Gastrocnemius medialis (tissue), 4 donors: ENCODE measurements around the gene NETO2. TPM values are rescaled to one million over a fixed set of nuclear protein-coding genes. Genes with fewer than 3 reads are reported as not detected.

Experiments used
- ATAC-seq, 2 donors: fragments of 150-250 bp; one replicate each; pipeline ENCODE4 v1.9.1; 2016
- DNase-seq, 2 donors: peaks; one replicate each; pipeline ENCODE4 v3.0.0-alpha.2; 2019
- H3K27ac ChIP-seq, 4 donors: fragments of 200-600 bp; sonication (generic); 1 replicate in 1 of 4; 2 replicates in 3 of 4; pipeline ENCODE4 v1.5.1; 2016 to 2018; ENCODE audit warnings: mild to moderate bottlenecking in 2 of 4, moderate library complexity in 1 of 4
- H3K27me3 ChIP-seq, 3 donors: fragments of 200-600 bp; sonication (generic) in 2 of 3; 1 replicate in 1 of 3; 2 replicates in 2 of 3; pipeline versions ENCODE4 v1.5.1 to v1.6.0; 2016 to 2019; ENCODE audit warnings: mild to moderate bottlenecking in 1 of 3, moderate library complexity in 1 of 3
- H3K36me3 ChIP-seq, 2 donors: fragments of 200-600 bp; sonication (generic) in 1 of 2; one replicate each; pipeline ENCODE4 v1.5.1; 2017 to 2018
- H3K4me1 ChIP-seq, 2 donors: fragments of 200-600 bp; sonication (generic) in 1 of 2; one replicate each; pipeline ENCODE4 v1.5.1; 2016 to 2017; ENCODE audit warnings: mild to moderate bottlenecking in 2 of 2
- H3K4me3 ChIP-seq, 4 donors: fragments of 200-600 bp; sonication (generic) in 3 of 4; 1 replicate in 1 of 4; 2 replicates in 3 of 4; pipeline ENCODE4 v1.5.1; 2016 to 2019; ENCODE audit warnings: mild to moderate bottlenecking in 2 of 4
- H3K9me3 ChIP-seq, 3 donors: fragments of 200-600 bp; sonication (generic) in 2 of 3; 1 replicate in 1 of 3; 2 replicates in 2 of 3; pipeline ENCODE4 v1.5.1; 2016 to 2019
- POLR2A ChIP-seq, 2 donors: fragments of 450-650 bp; IDR thresholded peaks; one replicate each; pipeline ENCODE4 v1.6.1; 2017; ENCODE audit warnings: antibody characterized with exemption in 2 of 2, mild to moderate bottlenecking in 2 of 2, moderate library complexity in 2 of 2
- in situ Hi-C, 4 donors: fragments of 200-750 bp; cut with MboI; loops; one replicate each; pipeline versions ENCODE4 v1.15.0 to v1.8.0; 2017; ENCODE audit warnings: low sequenced_read_pairs in 4 of 4
- intact Hi-C: fragments of 100-400 bp; cut with DNase I; formaldehyde crosslinking; loops from one replicate; pipeline ENCODE4 v1.15.1; 2023; ENCODE audit warnings: low total_unique reads
- total RNA-seq, 4 donors: library from RNA; depleted of rRNA; stranded (reverse); fragments of >200 nt; gene quantifications; one replicate each; pipeline versions ENCODE4 v1.1.0 to v1.2.3, GENCODE V29; 2016
- TF ChIP-seq, protein P1 (sequence below), 5 experiments: fragments of 450-650 bp in 3 of 5; fragments of 200-600 bp in 2 of 5; sonication (generic) in 2 of 5; IDR thresholded peaks in 4 of 5; conservative IDR thresholded peaks in 1 of 5; 1 replicate in 4 of 5; 2 replicates in 1 of 5; pipeline ENCODE4 v1.5.1; 2016 to 2019; ENCODE audit warnings: antibody characterized with exemption in 5 of 5, mild to moderate bottlenecking in 3 of 5, moderate library complexity in 3 of 5

The NETO2 gene
- total RNA-seq, 4 donors from 2014 or later: 0.31 to 5.9 (median 2.6) TPM

GRCh38 chr16:47053895-47054294 is 89.8 kb downstream of the NETO2 start:
- TF ChIP-seq, protein P1, sequence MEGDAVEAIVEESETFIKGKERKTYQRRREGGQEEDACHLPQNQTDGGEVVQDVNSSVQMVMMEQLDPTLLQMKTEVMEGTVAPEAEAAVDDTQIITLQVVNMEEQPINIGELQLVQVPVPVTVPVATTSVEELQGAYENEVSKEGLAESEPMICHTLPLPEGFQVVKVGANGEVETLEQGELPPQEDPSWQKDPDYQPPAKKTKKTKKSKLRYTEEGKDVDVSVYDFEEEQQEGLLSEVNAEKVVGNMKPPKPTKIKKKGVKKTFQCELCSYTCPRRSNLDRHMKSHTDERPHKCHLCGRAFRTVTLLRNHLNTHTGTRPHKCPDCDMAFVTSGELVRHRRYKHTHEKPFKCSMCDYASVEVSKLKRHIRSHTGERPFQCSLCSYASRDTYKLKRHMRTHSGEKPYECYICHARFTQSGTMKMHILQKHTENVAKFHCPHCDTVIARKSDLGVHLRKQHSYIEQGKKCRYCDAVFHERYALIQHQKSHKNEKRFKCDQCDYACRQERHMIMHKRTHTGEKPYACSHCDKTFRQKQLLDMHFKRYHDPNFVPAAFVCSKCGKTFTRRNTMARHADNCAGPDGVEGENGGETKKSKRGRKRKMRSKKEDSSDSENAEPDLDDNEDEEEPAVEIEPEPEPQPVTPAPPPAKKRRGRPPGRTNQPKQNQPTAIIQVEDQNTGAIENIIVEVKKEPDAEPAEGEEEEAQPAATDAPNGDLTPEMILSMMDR (IDR thresholded peaks at IDR 0.05 in 4 of 5, conservative IDR thresholded peaks at IDR 0.05 in 1 of 5): no peak
- TF ChIP-seq POLR2A (IDR thresholded peaks at IDR 0.05): no peak
- no peaks in the 10 kb centered on the region for H3K27me3 ChIP-seq
- no peak overlapping the region for H3K4me3 ChIP-seq
- no peak overlapping the region for H3K27ac ChIP-seq
- in situ Hi-C loops: no loop called here
- no peaks in the 10 kb centered on the region for H3K9me3 ChIP-seq
- no peak for ATAC-seq
- H3K36me3 ChIP-seq: no peaks in the 10 kb centered on the region
- H3K4me1 ChIP-seq: no peaks in the 10 kb centered on the region
- intact Hi-C loops: no loop called here
- DNase-seq: no peak

DNA sequence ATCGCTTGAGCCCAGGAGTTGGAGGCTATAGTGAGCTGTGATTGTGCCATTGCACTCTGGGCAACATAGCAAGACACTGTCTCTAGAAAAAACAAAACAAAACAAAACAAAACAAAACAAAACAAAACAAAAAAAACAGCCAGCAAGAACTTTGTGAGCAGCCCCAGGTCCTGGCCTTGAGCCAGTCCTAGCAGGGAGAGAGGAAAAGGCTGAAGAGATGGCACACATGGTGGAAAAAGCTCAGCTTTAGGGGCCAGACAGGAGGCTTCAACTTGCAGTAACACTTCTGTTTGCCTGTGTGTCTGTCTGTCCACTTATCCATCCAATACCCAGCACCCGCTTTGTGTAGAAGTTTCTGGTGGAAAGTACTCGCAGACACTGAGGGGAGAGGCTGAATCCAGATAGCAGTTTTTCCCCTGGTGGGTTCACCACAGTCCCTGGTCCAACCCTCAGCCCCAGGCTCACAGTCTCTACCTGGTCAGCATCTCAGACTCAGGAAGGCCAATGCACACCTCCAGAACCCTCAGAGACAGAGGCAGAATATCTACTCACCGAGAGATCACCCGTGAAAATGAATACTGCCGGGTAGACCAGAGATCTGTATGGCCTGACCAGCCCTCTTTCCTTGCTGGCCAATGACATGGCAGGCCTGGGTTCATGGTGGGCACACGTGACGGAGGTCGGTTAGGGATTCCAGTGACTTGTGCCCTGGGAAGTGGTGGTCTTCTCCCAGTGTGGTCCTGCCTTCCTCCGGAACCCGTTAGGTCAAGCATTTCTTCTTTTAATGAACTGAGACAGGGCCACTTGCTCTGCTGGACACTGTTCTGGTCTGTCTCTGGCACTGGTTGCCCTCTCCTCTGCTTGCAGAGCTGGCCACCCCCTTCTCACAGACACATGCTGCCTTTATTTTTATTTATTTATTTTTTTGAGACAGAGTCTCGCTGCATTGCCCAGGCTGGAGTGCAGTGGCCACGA is 90.8 kb downstream of the NETO2 start:
- Histone ChIP-seq H3K9me3 (no peaks in the 10 kb centered on the region), H3K4me3 (no peak overlapping the region), H3K27ac (no peak overlapping the region), H3K36me3 (no peaks in the 10 kb centered on the region), H3K27me3 (no peaks in the 10 kb centered on the region), H3K4me1 (no peaks in the 10 kb centered on the region)
- TF ChIP-seq, protein P1 (IDR thresholded peaks at IDR 0.05 in 4 of 5, conservative IDR thresholded peaks at IDR 0.05 in 1 of 5): no peak
- TF ChIP-seq POLR2A (IDR thresholded peaks at IDR 0.05): no peak
- in situ Hi-C loops (no loop called here), intact Hi-C loops (no loop called here)
- ATAC-seq (no peak), DNase-seq (no peak)

- Histone ChIP-seq H3K36me3 (no peaks in the 10 kb centered on the region), H3K27me3 (no peaks in the 10 kb centered on the region), H3K4me1 (no peaks in the 10 kb centered on the region), H3K4me3 (no peak overlapping the region), H3K9me3 (no peaks in the 10 kb centered on the region), H3K27ac (no peak overlapping the region)
- DNase-seq (no peak), ATAC-seq (no peak)
- TF ChIP-seq, protein P1 (IDR thresholded peaks at IDR 0.05 in 4 of 5, conservative IDR thresholded peaks at IDR 0.05 in 1 of 5): no peak
- TF ChIP-seq POLR2A (IDR thresholded peaks at IDR 0.05): no peak
- intact Hi-C loops: no loop called here
- in situ Hi-C loops: no loop called here
Measured at GRCh38 chr16:47051031-47051430, 92.7 kb downstream of the NETO2 start.

GRCh38 chr16:47049901-47050583 is 93.7 kb downstream of the NETO2 start:
- in situ Hi-C loops (loop anchor here in 1 of 4 donors (10.0 kb wide), 1 partner anchor 1115 kb away; no protein-coding TSS in a partner anchor), intact Hi-C loops (no loop called here)
- no peaks in the 10 kb centered on the region for H3K27me3 ChIP-seq
- no peaks in the 10 kb centered on the region for H3K36me3 ChIP-seq
- no peaks in the 10 kb centered on the region for H3K4me1 ChIP-seq
- DNase-seq (no peak), ATAC-seq (no peak)
- no peak overlapping the region for H3K27ac ChIP-seq
- TF ChIP-seq POLR2A (IDR thresholded peaks at IDR 0.05): no peak
- TF ChIP-seq, protein P1 (IDR thresholded peaks at IDR 0.05 in 4 of 5, conservative IDR thresholded peaks at IDR 0.05 in 1 of 5): no peak
- H3K9me3 ChIP-seq: no peaks in the 10 kb centered on the region
- H3K4me3 ChIP-seq: no peak overlapping the region
